SK-N-SH (cell line): ENCODE measurements around the gene OR2Y1. TPM values are rescaled to one million over a fixed set of nuclear protein-coding genes. Genes with fewer than 3 reads are reported as not detected.

Experiments
- FOXJ3 ChIP-seq: sonication (generic); formaldehyde crosslinking; IDR thresholded peaks from 2 replicates; pipeline ENCODE4 v1.5.1; 2020; ENCODE audit warnings: mild to moderate bottlenecking, missing genetic modification reagents
- MEF2A ChIP-seq: IDR thresholded peaks from 2 replicates; pipeline ENCODE4 v1.4.0; 2012; ENCODE audit warnings: low read depth, borderline replicate concordance
- PBX3 ChIP-seq: IDR thresholded peaks from 2 replicates; pipeline ENCODE4; 2012
- TCF12 ChIP-seq: IDR thresholded peaks from 2 replicates; pipeline ENCODE4 v1.4.0; 2012
- ZBTB33 ChIP-seq: IDR thresholded peaks from 2 replicates; pipeline ENCODE4 v1.4.0; 2012; ENCODE audit warnings: low read depth, borderline replicate concordance
- polyA plus RNA-seq, 3 experiments: library from polyadenylated mRNA; depleted of rRNA; stranded (reverse); fragments of >200 nt; gene quantifications; 2 replicates each; pipeline ENCODE4 v1.2.3, GENCODE V29; 2012
- small RNA-seq, 7 experiments: library from RNA; depleted of rRNA; stranded (forward); fragments of <200 nt; gene quantifications; one replicate each; pipeline ENCODE3, GENCODE V24; 2012

The OR2Y1 gene
- polyA plus RNA-seq, 1 of the 3 experiments (the other 2 are of a cell fraction): not detected

GRCh38 chr5:180689775-180690174, 50.1 kb downstream of the OR2Y1 start (continued):
- TF ChIP-seq TCF12 (no peak), ZBTB33 (no peak), FOXJ3 (no peak), PBX3 (no peak), MEF2A (no peak)

Small RNAs within 50 kb of the gene (small RNA-seq; reads per million reads assigned to genes)
- 0 to 0.10 (median 0) reads per million in 7 experiments for gene RNU1-17P

Other genes with a start within 250 kb of the OR2Y1 start
- gene CNOT6, start 245.7 kb downstream of the OR2Y1 start, polyA plus RNA-seq (2012; rRNA removed): 9.3 and 17.1 TPM in 2 replicates
- gene SCGB3A1, start 148.6 kb downstream of the OR2Y1 start, polyA plus RNA-seq (2012; rRNA removed): not detected in 2 replicates
- 0.02 and 0.05 TPM in 2 replicates for gene FLT4, start 90.5 kb downstream of the OR2Y1 start, polyA plus RNA-seq (2012; rRNA removed)
- gene MGAT1, start 62.7 kb upstream of the OR2Y1 start, polyA plus RNA-seq (2012; rRNA removed): 47.3 and 55.8 TPM in 2 replicates
- gene ZFP62, start 121.2 kb upstream of the OR2Y1 start, polyA plus RNA-seq (2012; rRNA removed): 6.0 and 9.0 TPM in 2 replicates
- gene BTNL8, start 159.1 kb upstream of the OR2Y1 start, polyA plus RNA-seq (2012; rRNA removed): not detected in 2 replicates
- not detected in 2 replicates for gene BTNL3, start 248.8 kb upstream of the OR2Y1 start, polyA plus RNA-seq (2012; rRNA removed)